Loucy (cell line): ENCODE data around the gene DDX11.
"Not testable (repeated sequence)": the region's sequence is repeated elsewhere in the genome, so short reads cannot be mapped to it uniquely, and the experiment has no call there.

Source experiments
- H2AFZ ChIP-seq: fragments of 200-600 bp; sonication (generic); 2 replicates; pipeline ENCODE4 v1.6.0; 2016; ENCODE audit warnings: antibody characterized with exemption, mild to moderate bottlenecking, low read length, moderate library complexity
- H3F3A ChIP-seq: fragments of 200-600 bp; 2 replicates; pipeline ENCODE4 v1.6.0; 2016; ENCODE audit warnings: antibody characterized with exemption, low read depth, mild to moderate bottlenecking
- H3K27me3 ChIP-seq: fragments of 200-600 bp; sonication (generic); 2 replicates; pipeline ENCODE4 v1.6.1; 2014; ENCODE audit warnings: low read length, mild to moderate bottlenecking; ENCODE audit not compliant: insufficient read depth, poor library complexity, severe bottlenecking
- H3K36me3 ChIP-seq: fragments of 200-600 bp; sonication (generic); 2 replicates; pipeline ENCODE4 v1.6.1; 2016; ENCODE audit warnings: low read length; ENCODE audit not compliant: insufficient read depth
- H3K4me1 ChIP-seq: fragments of 200-600 bp; sonication (generic); 2 replicates; pipeline ENCODE4 v1.5.1; 2014; ENCODE audit warnings: low read length, mild to moderate bottlenecking; ENCODE audit not compliant: insufficient read depth, poor library complexity, severe bottlenecking
- H3K4me2 ChIP-seq: fragments of 200-600 bp; sonication (generic); 2 replicates; pipeline ENCODE4 v1.6.0; 2014; ENCODE audit warnings: antibody characterized with exemption, low read length, low read depth, mild to moderate bottlenecking; ENCODE audit not compliant: poor library complexity, severe bottlenecking
- H3K4me3 ChIP-seq: fragments of 200-600 bp; sonication (generic); 2 replicates; pipeline ENCODE4 v1.5.1; 2014; ENCODE audit warnings: low read length, mild to moderate bottlenecking, mixed read lengths; ENCODE audit not compliant: poor library complexity, severe bottlenecking
- H3K79me2 ChIP-seq: fragments of 200-600 bp; sonication (generic); 2 replicates; pipeline ENCODE4 v1.6.1; 2014; ENCODE audit warnings: low read length; ENCODE audit not compliant: insufficient read depth
- H3K9ac ChIP-seq: fragments of 200-600 bp; sonication (generic); 2 replicates; pipeline ENCODE4 v1.6.0; 2014; ENCODE audit warnings: mild to moderate bottlenecking, low read depth, low read length, moderate library complexity; ENCODE audit not compliant: poor library complexity, severe bottlenecking
- H3K9me2 ChIP-seq: fragments of 200-600 bp; sonication (generic); replicated peaks from 2 replicates; pipeline ENCODE4 v1.6.1; 2016; ENCODE audit warnings: low read depth, low read length, mixed read lengths
- H3K9me3 ChIP-seq: fragments of 200-600 bp; sonication (generic); 2 replicates; pipeline ENCODE4 v1.6.1; 2014; ENCODE audit warnings: mild to moderate bottlenecking, antibody characterized with exemption, low read length, low read depth; ENCODE audit not compliant: insufficient read depth
- H4K20me1 ChIP-seq: fragments of 200-600 bp; sonication (generic); 2 replicates; pipeline ENCODE4 v1.6.0; 2014; ENCODE audit warnings: antibody characterized with exemption, low read length, mild to moderate bottlenecking; ENCODE audit not compliant: insufficient read depth, poor library complexity, severe bottlenecking

The DDX11 gene

DNA sequence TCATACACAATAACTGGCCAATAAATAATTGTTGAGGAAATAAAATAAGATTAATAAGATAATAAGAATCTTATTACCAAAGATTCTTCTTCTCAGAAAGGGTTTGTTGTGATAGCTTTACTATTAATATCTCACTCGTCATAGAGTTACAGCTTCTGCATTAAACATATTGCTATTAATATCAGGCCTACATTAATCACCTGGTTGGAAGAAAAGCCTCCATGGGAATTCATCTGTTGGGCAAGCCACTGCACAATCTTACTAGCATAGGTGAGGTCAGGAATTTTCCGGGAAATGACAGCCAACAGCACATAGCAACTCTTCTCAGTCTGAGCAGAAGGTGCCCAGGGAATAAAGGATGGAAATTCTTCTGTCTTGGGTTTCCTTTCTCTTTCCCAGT is 51.5 kb downstream of the DDX11 start:
- not testable (repeated sequence) for H3K9me2 ChIP-seq, H3K79me2 ChIP-seq, H3K4me1 ChIP-seq, H3K4me2 ChIP-seq, H3K9me3 ChIP-seq, H3K27me3 ChIP-seq, H3F3A ChIP-seq, H2AFZ ChIP-seq, H3K4me3 ChIP-seq, H3K36me3 ChIP-seq, H3K9ac ChIP-seq, H4K20me1 ChIP-seq

DNA sequence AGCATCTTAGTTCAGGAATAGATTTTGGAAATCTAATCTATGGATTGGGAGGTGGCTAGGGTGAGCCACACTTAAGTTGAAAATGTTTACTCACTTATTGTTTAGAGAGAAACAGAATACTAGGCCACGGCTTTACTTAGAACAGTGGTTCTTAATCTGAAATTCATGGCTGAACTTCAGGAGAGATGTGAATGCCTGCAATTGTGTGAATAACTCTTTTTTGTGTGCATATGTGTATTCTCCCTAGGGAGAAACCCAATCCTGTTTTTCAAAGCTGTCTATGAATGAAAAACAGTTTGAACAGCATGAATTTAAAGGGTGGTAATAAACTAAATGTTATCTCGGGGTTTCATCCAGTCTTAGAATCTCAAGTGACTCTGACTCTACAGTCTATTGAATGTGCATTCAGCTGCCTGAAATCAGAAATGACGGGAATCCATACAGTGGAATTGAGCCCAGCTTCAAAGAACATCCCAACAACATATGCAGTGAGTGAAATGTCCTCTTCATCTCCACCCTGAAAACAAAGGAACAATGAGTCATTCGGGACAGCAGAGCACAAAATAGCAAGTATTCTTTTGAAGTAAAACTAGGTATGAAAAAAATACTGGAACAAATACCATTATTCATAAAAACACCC is 53.7 kb downstream of the DDX11 start:
- H3K27me3 ChIP-seq, H3K4me2 ChIP-seq, H3K9me2 ChIP-seq, H3K36me3 ChIP-seq, H4K20me1 ChIP-seq, H2AFZ ChIP-seq, H3K9me3 ChIP-seq, H3K9ac ChIP-seq, H3K4me1 ChIP-seq, H3K79me2 ChIP-seq, H3K4me3 ChIP-seq, H3F3A ChIP-seq: not testable (repeated sequence)

DNA sequence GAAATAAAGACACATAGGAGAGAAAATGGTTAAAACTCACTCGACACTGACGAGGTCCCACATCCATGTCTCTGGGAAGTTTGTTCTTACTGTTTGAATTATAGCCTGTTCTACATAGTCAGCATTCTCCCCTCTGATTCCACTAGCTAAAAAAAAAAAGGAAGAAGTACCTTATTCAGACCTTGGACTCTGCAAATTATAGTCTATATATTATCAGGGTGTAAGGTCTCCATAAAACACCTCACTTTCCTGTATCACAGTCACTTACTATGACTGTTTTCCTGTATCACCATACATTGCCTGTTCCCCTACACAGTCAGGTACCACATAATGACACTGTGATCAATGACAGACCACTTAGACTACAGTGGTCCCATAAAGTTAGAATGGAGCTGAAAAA is 62.9 kb downstream of the DDX11 start:
- H3K4me3 ChIP-seq, H3K36me3 ChIP-seq, H3K4me2 ChIP-seq, H3K4me1 ChIP-seq, H3K9me3 ChIP-seq, H2AFZ ChIP-seq, H3F3A ChIP-seq, H4K20me1 ChIP-seq, H3K9me2 ChIP-seq, H3K9ac ChIP-seq, H3K27me3 ChIP-seq, H3K79me2 ChIP-seq: not testable (repeated sequence)

DNA sequence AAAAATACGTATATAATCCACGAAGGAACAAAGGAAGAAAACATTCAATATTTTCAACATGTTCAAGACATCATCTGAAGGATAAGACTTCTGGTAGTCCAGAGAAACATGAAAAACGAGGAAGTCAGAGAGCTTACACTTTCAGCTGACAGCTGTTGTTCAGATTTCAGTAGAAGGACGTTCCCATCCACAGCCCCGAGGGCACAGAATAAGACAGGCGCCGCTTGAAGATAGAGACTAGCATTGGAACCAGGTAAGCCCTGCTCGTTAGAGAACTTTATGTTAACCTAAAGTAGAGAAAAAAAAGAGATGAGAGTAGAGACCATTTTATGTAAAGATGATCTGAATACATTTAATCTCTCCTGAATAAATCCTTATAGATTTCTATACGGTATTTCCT is 71.1 kb downstream of the DDX11 start:
- not testable (repeated sequence) for H3K4me1 ChIP-seq, H3K9me3 ChIP-seq, H3K9ac ChIP-seq, H3K79me2 ChIP-seq, H2AFZ ChIP-seq, H3K9me2 ChIP-seq, H4K20me1 ChIP-seq, H3K27me3 ChIP-seq, H3K4me2 ChIP-seq, H3F3A ChIP-seq, H3K4me3 ChIP-seq, H3K36me3 ChIP-seq

DNA sequence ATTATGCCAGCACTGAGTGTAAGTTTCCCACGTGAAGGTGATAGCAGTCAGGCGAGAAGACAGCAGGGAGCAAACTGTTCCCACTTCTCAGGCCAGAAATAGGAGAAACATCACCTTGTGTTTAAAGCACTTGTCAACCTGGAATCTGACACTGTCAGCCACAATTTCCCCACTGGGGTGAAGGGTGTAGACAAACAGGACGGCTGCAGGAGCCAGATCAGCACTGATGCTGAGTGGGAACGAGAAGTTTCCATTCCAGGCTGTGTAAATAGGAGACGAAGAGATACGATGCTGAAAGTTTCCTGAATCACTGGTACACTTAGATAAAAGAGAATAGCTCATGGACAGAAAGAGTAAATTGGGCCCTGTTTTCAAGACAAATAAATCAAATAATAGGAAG is 71.6 kb downstream of the DDX11 start:
- not testable (repeated sequence) for H2AFZ ChIP-seq, H3K36me3 ChIP-seq, H3K9ac ChIP-seq, H3K9me2 ChIP-seq, H4K20me1 ChIP-seq, H3K4me2 ChIP-seq, H3K4me1 ChIP-seq, H3K9me3 ChIP-seq, H3K4me3 ChIP-seq, H3K79me2 ChIP-seq, H3K27me3 ChIP-seq, H3F3A ChIP-seq

DNA sequence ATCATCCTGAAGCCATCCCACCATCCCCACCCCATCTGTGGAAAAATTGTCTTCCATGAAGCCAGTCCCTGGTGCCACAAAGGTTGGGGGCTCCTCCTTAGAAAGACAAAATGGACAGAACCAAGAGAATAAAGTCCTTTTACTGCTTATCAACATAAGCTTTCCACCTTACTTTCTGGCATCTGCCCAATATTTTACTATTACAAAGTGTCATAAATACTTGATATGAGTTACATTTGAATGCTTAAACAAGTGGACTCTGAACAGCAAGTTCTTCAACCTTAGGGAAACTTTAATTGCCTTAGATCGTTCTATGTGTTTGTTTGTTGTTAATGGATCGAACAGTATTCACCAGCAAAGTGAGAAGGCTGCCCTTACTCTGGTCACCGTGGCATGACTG is 73.8 kb downstream of the DDX11 start:
- H3F3A ChIP-seq, H2AFZ ChIP-seq, H3K4me1 ChIP-seq: not testable (repeated sequence)

DNA sequence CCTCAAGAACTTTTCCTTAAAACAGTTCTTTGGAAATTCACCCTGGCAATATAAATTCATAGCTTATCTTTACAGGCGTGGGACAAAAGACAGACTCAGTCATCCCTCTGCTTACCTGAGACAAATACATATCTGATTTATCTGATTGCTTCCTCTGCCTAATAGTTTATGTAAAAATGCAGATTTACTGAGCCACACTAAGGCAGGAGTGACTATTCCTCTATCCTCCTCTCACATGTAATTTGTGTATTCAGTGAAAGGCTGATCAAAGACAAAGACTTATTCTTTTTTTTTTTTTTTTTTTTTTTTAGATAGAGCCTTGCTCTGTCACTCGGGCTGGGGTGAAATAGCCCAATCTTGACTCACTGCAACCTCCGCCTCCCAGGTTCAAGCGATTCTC is 77.1 kb downstream of the DDX11 start:
- H3K4me2 ChIP-seq, H3K9ac ChIP-seq, H3K4me1 ChIP-seq, H3K36me3 ChIP-seq, H3K27me3 ChIP-seq, H3F3A ChIP-seq, H3K79me2 ChIP-seq, H4K20me1 ChIP-seq, H3K9me2 ChIP-seq, H3K9me3 ChIP-seq, H3K4me3 ChIP-seq, H2AFZ ChIP-seq: not testable (repeated sequence)

More for the DNA sequence above, 73.8 kb downstream of the DDX11 start:
- not testable (repeated sequence) for H3K4me3 ChIP-seq, H3K36me3 ChIP-seq, H4K20me1 ChIP-seq, H3K4me2 ChIP-seq, H3K27me3 ChIP-seq, H3K9me2 ChIP-seq, H3K9ac ChIP-seq, H3K9me3 ChIP-seq, H3K79me2 ChIP-seq
